GM23338 (cell line): ENCODE measurements around the gene TIMM17A. TPM values are rescaled to one million over a fixed set of nuclear protein-coding genes. Genes with fewer than 3 reads are reported as not detected.

Experiments
- ATAC-seq: fragments of 200-7000 bp; cut with Tn5 transposase; 3 replicates; pipeline ENCODE4 v1.9.1; 2020
- DNase-seq: peaks from one replicate; pipeline ENCODE4 v3.0.0-alpha.2; 2015; ENCODE audit warnings: low spot score
- H2AFZ ChIP-seq: fragments of 200-600 bp; sonication (generic); 2 replicates; pipeline ENCODE4 v1.8.0; 2016; ENCODE audit warnings: antibody characterized with exemption, mild to moderate bottlenecking, moderate library complexity
- H3F3A ChIP-seq: fragments of 200-600 bp; sonication (generic); replicated peaks from 2 replicates; pipeline ENCODE4 v1.8.0; 2017; ENCODE audit warnings: antibody characterized with exemption, mixed run types, low read depth
- H3K27ac ChIP-seq: fragments of 200-600 bp; sonication (generic); 2 replicates; pipeline ENCODE4 v1.6.1; 2016; ENCODE audit warnings: low read depth
- H3K27me3 ChIP-seq: fragments of 200-600 bp; sonication (generic); 2 replicates; pipeline ENCODE4 v1.8.0; 2016; ENCODE audit warnings: mild to moderate bottlenecking, mixed run types, moderate library complexity; ENCODE audit not compliant: insufficient read depth
- H3K36me3 ChIP-seq: fragments of 200-600 bp; sonication (generic); 2 replicates; pipeline ENCODE4 v1.8.0; 2016; ENCODE audit warnings: mild to moderate bottlenecking; ENCODE audit not compliant: insufficient read depth
- H3K4me1 ChIP-seq: fragments of 200-600 bp; sonication (generic); 2 replicates; pipeline ENCODE4 v1.8.0; 2016; ENCODE audit warnings: mild to moderate bottlenecking, moderate library complexity; ENCODE audit not compliant: insufficient read depth
- H3K4me2 ChIP-seq: fragments of 200-600 bp; sonication (generic); 2 replicates; pipeline ENCODE4 v1.7.1; 2017; ENCODE audit warnings: mixed run types
- H3K4me3 ChIP-seq: fragments of 200-600 bp; sonication (generic); 2 replicates; pipeline ENCODE4 v1.6.1; 2016; ENCODE audit warnings: mixed run types
- H3K79me2 ChIP-seq: fragments of 200-600 bp; sonication (generic); replicated peaks from 2 replicates; pipeline ENCODE4 v1.8.0; 2017; ENCODE audit warnings: mild to moderate bottlenecking; ENCODE audit not compliant: insufficient read depth
- H3K9me2 ChIP-seq: fragments of 200-600 bp; sonication (generic); 2 replicates; pipeline ENCODE4 v1.8.0; 2017; ENCODE audit not compliant: insufficient read depth
- H4K20me1 ChIP-seq: fragments of 200-600 bp; sonication (generic); replicated peaks from 2 replicates; pipeline ENCODE4 v1.8.0; 2017; ENCODE audit warnings: mild to moderate bottlenecking; ENCODE audit not compliant: insufficient read depth
- H3K27ac Mint-ChIP-seq: 2 replicates; pipeline ENCODE4 v1.8.0; 2020; ENCODE audit warnings: inconsistent platforms, mild to moderate bottlenecking, moderate library complexity, mixed read lengths
- H3K27me3 Mint-ChIP-seq: 3 replicates; pipeline ENCODE4 v1.8.0; 2022; ENCODE audit warnings: low read depth, mild to moderate bottlenecking, moderate library complexity, mixed read lengths, inconsistent platforms; ENCODE audit not compliant: insufficient read depth, poor library complexity
- H3K36me3 Mint-ChIP-seq: 3 replicates; pipeline ENCODE4 v1.8.0; 2021; ENCODE audit warnings: low read depth, mild to moderate bottlenecking, inconsistent platforms, moderate library complexity, mixed read lengths
- H3K4me1 Mint-ChIP-seq: 3 replicates; pipeline ENCODE4 v1.8.0; 2020; ENCODE audit warnings: mild to moderate bottlenecking, inconsistent platforms, mixed read lengths
- H3K4me3 Mint-ChIP-seq: 3 replicates; pipeline ENCODE4 v1.8.0; 2021; ENCODE audit warnings: moderate library complexity, mild to moderate bottlenecking, inconsistent platforms, mixed read lengths
- H3K9me3 Mint-ChIP-seq: 3 replicates; pipeline ENCODE4 v1.8.0; 2020; ENCODE audit warnings: moderate library complexity, mild to moderate bottlenecking, inconsistent platforms, mixed read lengths
- JUNB ChIP-seq: IDR thresholded peaks from one replicate; pipeline ENCODE4 v1.6.1; 2016; ENCODE audit warnings: antibody characterized with exemption; ENCODE audit not compliant: unreplicated experiment
- NANOG ChIP-seq: IDR thresholded peaks from 2 replicates; pipeline ENCODE4 v1.6.1; 2016; ENCODE audit warnings: antibody characterized with exemption, borderline replicate concordance
- ZNF331 ChIP-seq: fragments of 250-450 bp; sonication (Bioruptor Pico); IDR thresholded peaks from 2 replicates; pipeline ENCODE4 v1.5.0; 2020; ENCODE audit warnings: low read depth, mild to moderate bottlenecking, moderate library complexity
- ZNF462 ChIP-seq: fragments of 250-450 bp; sonication (Bioruptor Pico); IDR thresholded peaks from 2 replicates; pipeline ENCODE4 v1.5.0; 2020; ENCODE audit warnings: mild to moderate bottlenecking, moderate library complexity
- polyA plus RNA-seq: library from polyadenylated mRNA; unstranded; fragments of >200 nt; fragmentation: Nextera tagmentation; extraction: Ambion mirVana; gene quantifications from 2 replicates; pipeline ENCODE4 v1.2.1, GENCODE V29; 2016
- total RNA-seq: library from RNA; depleted of rRNA; stranded (reverse); fragments of >200 nt; shearing (Covaris generic); gene quantifications from 2 replicates; pipeline ENCODE4 v1.2.3, GENCODE V29; 2014
- TF ChIP-seq, protein P1 (sequence below), 2 experiments: fragments of 200-600 bp in 1 of 2; sonication (generic) in 1 of 2; conservative IDR thresholded peaks; 2 replicates each; pipeline versions ENCODE4 v1.5.1 to v1.6.1; 2016 to 2017; ENCODE audit warnings: antibody characterized with exemption in 2 of 2, low read depth in 2 of 2, mild to moderate bottlenecking in 2 of 2, moderate library complexity in 1 of 2
- TF ChIP-seq, protein P2 (sequence below): IDR thresholded peaks from 2 replicates; pipeline ENCODE4 v1.6.1; 2016; ENCODE audit warnings: antibody characterized with exemption

Gene TIMM17A
- total and polyA plus RNA-seq, 2 experiments from 2014 or later: 38.5 to 60.0 TPM

GRCh38 chr1:202002507-202002906, 47.2 kb downstream of the TIMM17A start:
- peaks cover 18% of the 10 kb centered on the region; the same call in 1 of the 2 replicates for H3F3A ChIP-seq
- no peak overlapping the region for H3K4me2 ChIP-seq
- peaks cover 19% of the 10 kb centered on the region for H3K4me1 Mint-ChIP-seq
- H3K27me3 ChIP-seq: no peaks in the 10 kb centered on the region
- H2AFZ ChIP-seq: no peak overlapping the region
- no peaks in the 10 kb centered on the region for H3K9me2 ChIP-seq
- no peak overlapping the region for H3K4me3 ChIP-seq
- peaks cover 75% of the 10 kb centered on the region for H3K36me3 Mint-ChIP-seq
- peaks cover 20% of the 10 kb centered on the region for H3K4me1 ChIP-seq
- H3K27ac Mint-ChIP-seq: no peak overlapping the region
- peaks cover 29% of the 10 kb centered on the region; the same call in 1 of the 2 replicates for H3K36me3 ChIP-seq
- H3K27ac ChIP-seq: no peak overlapping the region
- no peak overlapping the region for H3K4me3 Mint-ChIP-seq
- DNase-seq (no peak), ATAC-seq (no peak)
- no peaks in the 10 kb centered on the region; the same call in 1 of the 2 replicates for H4K20me1 ChIP-seq
- no peaks in the 10 kb centered on the region; the same call in 1 of the 2 replicates for H3K79me2 ChIP-seq
- no peaks in the 10 kb centered on the region for H3K9me3 Mint-ChIP-seq
- H3K27me3 Mint-ChIP-seq: peaks cover 3% of the 10 kb centered on the region
- no peak for TF ChIP-seq JUNB
- TF ChIP-seq, protein P1, sequence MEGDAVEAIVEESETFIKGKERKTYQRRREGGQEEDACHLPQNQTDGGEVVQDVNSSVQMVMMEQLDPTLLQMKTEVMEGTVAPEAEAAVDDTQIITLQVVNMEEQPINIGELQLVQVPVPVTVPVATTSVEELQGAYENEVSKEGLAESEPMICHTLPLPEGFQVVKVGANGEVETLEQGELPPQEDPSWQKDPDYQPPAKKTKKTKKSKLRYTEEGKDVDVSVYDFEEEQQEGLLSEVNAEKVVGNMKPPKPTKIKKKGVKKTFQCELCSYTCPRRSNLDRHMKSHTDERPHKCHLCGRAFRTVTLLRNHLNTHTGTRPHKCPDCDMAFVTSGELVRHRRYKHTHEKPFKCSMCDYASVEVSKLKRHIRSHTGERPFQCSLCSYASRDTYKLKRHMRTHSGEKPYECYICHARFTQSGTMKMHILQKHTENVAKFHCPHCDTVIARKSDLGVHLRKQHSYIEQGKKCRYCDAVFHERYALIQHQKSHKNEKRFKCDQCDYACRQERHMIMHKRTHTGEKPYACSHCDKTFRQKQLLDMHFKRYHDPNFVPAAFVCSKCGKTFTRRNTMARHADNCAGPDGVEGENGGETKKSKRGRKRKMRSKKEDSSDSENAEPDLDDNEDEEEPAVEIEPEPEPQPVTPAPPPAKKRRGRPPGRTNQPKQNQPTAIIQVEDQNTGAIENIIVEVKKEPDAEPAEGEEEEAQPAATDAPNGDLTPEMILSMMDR (conservative IDR thresholded peaks at IDR 0.05; ENCODE audit: low read depth in 2 of 2): peak in 1 of 2 experiments; percentile 28; a peak in 1 of 4 replicates

- Histone ChIP-seq H3K9me2 (no peaks in the 10 kb centered on the region), H3K36me3 (peaks cover 26% of the 10 kb centered on the region; the same call in 1 of the 2 replicates), H3K4me2 (no peak overlapping the region), H3K27me3 (no peaks in the 10 kb centered on the region), H3K4me3 (no peak overlapping the region), H4K20me1 (no peaks in the 10 kb centered on the region; the same call in 1 of the 2 replicates), H3K27ac (peak overlapping the region; percentile 63; the same call in 1 of the 2 replicates), H3K4me1 (peaks cover 38% of the 10 kb centered on the region), H2AFZ (no peak overlapping the region), H3F3A (peaks cover 13% of the 10 kb centered on the region; the same call in 1 of the 2 replicates), H3K79me2 (peaks cover 4% of the 10 kb centered on the region)
- Mint-ChIP-seq H3K27ac (peak overlapping the region; percentile 78; the same call in 1 of the 2 replicates), H3K27me3 (peaks cover 10% of the 10 kb centered on the region), H3K9me3 (no peaks in the 10 kb centered on the region), H3K4me1 (peaks cover 39% of the 10 kb centered on the region), H3K36me3 (peaks cover 63% of the 10 kb centered on the region), H3K4me3 (no peak overlapping the region; the same call in 2 of the 3 replicates)
- DNase-seq: no peak
- no peak for ATAC-seq
- TF ChIP-seq NANOG: no peak
- TF ChIP-seq JUNB: no peak
- TF ChIP-seq, protein P2, sequence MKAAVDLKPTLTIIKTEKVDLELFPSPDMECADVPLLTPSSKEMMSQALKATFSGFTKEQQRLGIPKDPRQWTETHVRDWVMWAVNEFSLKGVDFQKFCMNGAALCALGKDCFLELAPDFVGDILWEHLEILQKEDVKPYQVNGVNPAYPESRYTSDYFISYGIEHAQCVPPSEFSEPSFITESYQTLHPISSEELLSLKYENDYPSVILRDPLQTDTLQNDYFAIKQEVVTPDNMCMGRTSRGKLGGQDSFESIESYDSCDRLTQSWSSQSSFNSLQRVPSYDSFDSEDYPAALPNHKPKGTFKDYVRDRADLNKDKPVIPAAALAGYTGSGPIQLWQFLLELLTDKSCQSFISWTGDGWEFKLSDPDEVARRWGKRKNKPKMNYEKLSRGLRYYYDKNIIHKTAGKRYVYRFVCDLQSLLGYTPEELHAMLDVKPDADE: no peak
- TF ChIP-seq ZNF462: no peak
- no peak for TF ChIP-seq ZNF331 (CRISPR knock-in tag)
Measured at GRCh38 chr1:202004711-202005110, 49.4 kb downstream of the TIMM17A start.
